Thyroid gland (tissue), 4 donors: ENCODE data around the gene RSPH9.

Source experiments
- POLR2A ChIP-seq, 2 donors: fragments of 450-650 bp; IDR thresholded peaks; one replicate each; pipeline ENCODE4 v1.6.1; 2017; ENCODE audit warnings: antibody characterized with exemption in 2 of 2, mild to moderate bottlenecking in 2 of 2, moderate library complexity in 1 of 2
- TF ChIP-seq, protein P1 (sequence below), 6 experiments: fragments of 200-600 bp in 3 of 6; fragments of 450-650 bp in 3 of 6; sonication (generic) in 3 of 6; IDR thresholded peaks; one replicate each; pipeline ENCODE4 v1.5.1; 2016 to 2019; ENCODE audit warnings: antibody characterized with exemption in 6 of 6, mild to moderate bottlenecking in 2 of 6, inconsistent platforms in 1 of 6, moderate library complexity in 1 of 6

DNA sequence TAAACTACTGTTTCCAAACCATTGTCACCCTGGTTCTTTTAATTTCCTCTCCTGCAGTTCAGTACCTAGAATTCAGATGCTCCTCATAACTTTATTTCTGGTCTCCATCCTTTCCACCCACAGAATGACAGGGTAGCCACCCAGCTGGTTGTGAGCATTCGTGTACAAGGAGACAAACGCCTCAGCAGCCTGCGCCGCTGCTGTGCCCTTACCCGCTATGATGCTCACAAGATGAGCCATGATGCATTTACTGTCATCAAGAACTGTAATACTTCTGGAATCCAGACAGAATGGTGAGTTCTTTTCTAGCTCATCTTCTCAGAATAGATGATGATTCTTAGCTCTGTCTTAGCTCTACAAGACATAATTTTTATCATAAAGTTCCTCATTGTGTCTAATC, 34.4 kb upstream of the RSPH9 start:
- TF ChIP-seq, protein P1, sequence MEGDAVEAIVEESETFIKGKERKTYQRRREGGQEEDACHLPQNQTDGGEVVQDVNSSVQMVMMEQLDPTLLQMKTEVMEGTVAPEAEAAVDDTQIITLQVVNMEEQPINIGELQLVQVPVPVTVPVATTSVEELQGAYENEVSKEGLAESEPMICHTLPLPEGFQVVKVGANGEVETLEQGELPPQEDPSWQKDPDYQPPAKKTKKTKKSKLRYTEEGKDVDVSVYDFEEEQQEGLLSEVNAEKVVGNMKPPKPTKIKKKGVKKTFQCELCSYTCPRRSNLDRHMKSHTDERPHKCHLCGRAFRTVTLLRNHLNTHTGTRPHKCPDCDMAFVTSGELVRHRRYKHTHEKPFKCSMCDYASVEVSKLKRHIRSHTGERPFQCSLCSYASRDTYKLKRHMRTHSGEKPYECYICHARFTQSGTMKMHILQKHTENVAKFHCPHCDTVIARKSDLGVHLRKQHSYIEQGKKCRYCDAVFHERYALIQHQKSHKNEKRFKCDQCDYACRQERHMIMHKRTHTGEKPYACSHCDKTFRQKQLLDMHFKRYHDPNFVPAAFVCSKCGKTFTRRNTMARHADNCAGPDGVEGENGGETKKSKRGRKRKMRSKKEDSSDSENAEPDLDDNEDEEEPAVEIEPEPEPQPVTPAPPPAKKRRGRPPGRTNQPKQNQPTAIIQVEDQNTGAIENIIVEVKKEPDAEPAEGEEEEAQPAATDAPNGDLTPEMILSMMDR (IDR thresholded peaks at IDR 0.05) = no peak
- no peak for TF ChIP-seq POLR2A (IDR thresholded peaks at IDR 0.05)
